WTC11 (cell line): ENCODE results near the gene BLVRA.

Experiments
- CTCF ChIP-seq: fragments of 200-600 bp; IDR thresholded peaks from 2 replicates; pipeline ENCODE4 v1.8.0; 2022; ENCODE audit warnings: antibody characterized with exemption
- MXD4 ChIP-seq: fragments of 250-450 bp; sonication (Bioruptor Pico); IDR thresholded peaks from 2 replicates; pipeline ENCODE4 v1.8.0; 2021; ENCODE audit warnings: mild to moderate bottlenecking, moderate library complexity, borderline replicate concordance
- USF2 ChIP-seq: sonication (generic); formaldehyde crosslinking; IDR thresholded peaks from 2 replicates; pipeline ENCODE4 v1.8.1; 2023; ENCODE audit warnings: mild to moderate bottlenecking, missing genetic modification reagents, moderate library complexity
- ZNF416 ChIP-seq: fragments of 250-450 bp; sonication (Bioruptor Pico); IDR thresholded peaks from 2 replicates; pipeline ENCODE4 v1.9.0; 2021; ENCODE audit warnings: mild to moderate bottlenecking, inconsistent platforms
- TF ChIP-seq, protein P1 (sequence below): sonication (generic); formaldehyde crosslinking; IDR thresholded peaks from 2 replicates; pipeline ENCODE4 v1.8.0; 2022; ENCODE audit warnings: mild to moderate bottlenecking, missing genetic modification reagents
- TF ChIP-seq, protein P2 (sequence below): sonication (generic); formaldehyde crosslinking; IDR thresholded peaks from 2 replicates; pipeline ENCODE4 v1.8.0; 2023; ENCODE audit warnings: missing genetic modification reagents, mild to moderate bottlenecking, borderline replicate concordance
- TF ChIP-seq, protein P3 (sequence below): fragments of 250-450 bp; sonication (Bioruptor Pico); IDR thresholded peaks from 2 replicates; pipeline ENCODE4 v1.9.0; 2021; ENCODE audit warnings: mild to moderate bottlenecking
- TF ChIP-seq, protein P4 (sequence below): sonication (generic); formaldehyde crosslinking; conservative IDR thresholded peaks from 2 replicates; pipeline ENCODE4 v1.8.1; 2022; ENCODE audit warnings: mild to moderate bottlenecking, missing genetic modification reagents

- TF ChIP-seq, protein P1, sequence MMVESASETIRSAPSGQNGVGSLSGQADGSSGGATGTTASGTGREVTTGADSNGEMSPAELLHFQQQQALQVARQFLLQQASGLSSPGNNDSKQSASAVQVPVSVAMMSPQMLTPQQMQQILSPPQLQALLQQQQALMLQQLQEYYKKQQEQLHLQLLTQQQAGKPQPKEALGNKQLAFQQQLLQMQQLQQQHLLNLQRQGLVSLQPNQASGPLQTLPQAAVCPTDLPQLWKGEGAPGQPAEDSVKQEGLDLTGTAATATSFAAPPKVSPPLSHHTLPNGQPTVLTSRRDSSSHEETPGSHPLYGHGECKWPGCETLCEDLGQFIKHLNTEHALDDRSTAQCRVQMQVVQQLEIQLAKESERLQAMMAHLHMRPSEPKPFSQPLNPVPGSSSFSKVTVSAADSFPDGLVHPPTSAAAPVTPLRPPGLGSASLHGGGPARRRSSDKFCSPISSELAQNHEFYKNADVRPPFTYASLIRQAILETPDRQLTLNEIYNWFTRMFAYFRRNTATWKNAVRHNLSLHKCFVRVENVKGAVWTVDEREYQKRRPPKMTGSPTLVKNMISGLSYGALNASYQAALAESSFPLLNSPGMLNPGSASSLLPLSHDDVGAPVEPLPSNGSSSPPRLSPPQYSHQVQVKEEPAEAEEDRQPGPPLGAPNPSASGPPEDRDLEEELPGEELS (CRISPR knock-in tag) = no peak
- TF ChIP-seq, protein P2, sequence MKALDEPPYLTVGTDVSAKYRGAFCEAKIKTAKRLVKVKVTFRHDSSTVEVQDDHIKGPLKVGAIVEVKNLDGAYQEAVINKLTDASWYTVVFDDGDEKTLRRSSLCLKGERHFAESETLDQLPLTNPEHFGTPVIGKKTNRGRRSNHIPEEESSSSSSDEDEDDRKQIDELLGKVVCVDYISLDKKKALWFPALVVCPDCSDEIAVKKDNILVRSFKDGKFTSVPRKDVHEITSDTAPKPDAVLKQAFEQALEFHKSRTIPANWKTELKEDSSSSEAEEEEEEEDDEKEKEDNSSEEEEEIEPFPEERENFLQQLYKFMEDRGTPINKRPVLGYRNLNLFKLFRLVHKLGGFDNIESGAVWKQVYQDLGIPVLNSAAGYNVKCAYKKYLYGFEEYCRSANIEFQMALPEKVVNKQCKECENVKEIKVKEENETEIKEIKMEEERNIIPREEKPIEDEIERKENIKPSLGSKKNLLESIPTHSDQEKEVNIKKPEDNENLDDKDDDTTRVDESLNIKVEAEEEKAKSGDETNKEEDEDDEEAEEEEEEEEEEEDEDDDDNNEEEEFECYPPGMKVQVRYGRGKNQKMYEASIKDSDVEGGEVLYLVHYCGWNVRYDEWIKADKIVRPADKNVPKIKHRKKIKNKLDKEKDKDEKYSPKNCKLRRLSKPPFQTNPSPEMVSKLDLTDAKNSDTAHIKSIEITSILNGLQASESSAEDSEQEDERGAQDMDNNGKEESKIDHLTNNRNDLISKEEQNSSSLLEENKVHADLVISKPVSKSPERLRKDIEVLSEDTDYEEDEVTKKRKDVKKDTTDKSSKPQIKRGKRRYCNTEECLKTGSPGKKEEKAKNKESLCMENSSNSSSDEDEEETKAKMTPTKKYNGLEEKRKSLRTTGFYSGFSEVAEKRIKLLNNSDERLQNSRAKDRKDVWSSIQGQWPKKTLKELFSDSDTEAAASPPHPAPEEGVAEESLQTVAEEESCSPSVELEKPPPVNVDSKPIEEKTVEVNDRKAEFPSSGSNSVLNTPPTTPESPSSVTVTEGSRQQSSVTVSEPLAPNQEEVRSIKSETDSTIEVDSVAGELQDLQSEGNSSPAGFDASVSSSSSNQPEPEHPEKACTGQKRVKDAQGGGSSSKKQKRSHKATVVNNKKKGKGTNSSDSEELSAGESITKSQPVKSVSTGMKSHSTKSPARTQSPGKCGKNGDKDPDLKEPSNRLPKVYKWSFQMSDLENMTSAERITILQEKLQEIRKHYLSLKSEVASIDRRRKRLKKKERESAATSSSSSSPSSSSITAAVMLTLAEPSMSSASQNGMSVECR (CRISPR knock-in tag) = no peak
- no peak for TF ChIP-seq CTCF
- TF ChIP-seq ZNF416 = no peak
- TF ChIP-seq, protein P3, sequence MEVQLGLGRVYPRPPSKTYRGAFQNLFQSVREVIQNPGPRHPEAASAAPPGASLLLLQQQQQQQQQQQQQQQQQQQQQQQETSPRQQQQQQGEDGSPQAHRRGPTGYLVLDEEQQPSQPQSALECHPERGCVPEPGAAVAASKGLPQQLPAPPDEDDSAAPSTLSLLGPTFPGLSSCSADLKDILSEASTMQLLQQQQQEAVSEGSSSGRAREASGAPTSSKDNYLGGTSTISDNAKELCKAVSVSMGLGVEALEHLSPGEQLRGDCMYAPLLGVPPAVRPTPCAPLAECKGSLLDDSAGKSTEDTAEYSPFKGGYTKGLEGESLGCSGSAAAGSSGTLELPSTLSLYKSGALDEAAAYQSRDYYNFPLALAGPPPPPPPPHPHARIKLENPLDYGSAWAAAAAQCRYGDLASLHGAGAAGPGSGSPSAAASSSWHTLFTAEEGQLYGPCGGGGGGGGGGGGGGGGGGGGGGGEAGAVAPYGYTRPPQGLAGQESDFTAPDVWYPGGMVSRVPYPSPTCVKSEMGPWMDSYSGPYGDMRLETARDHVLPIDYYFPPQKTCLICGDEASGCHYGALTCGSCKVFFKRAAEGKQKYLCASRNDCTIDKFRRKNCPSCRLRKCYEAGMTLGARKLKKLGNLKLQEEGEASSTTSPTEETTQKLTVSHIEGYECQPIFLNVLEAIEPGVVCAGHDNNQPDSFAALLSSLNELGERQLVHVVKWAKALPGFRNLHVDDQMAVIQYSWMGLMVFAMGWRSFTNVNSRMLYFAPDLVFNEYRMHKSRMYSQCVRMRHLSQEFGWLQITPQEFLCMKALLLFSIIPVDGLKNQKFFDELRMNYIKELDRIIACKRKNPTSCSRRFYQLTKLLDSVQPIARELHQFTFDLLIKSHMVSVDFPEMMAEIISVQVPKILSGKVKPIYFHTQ (CRISPR knock-in tag) = no peak
- TF ChIP-seq MXD4 (CRISPR knock-in tag) = no peak
- TF ChIP-seq USF2 = no peak
- TF ChIP-seq, protein P4, sequence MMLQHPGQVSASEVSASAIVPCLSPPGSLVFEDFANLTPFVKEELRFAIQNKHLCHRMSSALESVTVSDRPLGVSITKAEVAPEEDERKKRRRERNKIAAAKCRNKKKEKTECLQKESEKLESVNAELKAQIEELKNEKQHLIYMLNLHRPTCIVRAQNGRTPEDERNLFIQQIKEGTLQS (CRISPR knock-in tag) = no peak
Measured at GRCh38 chr7:43792471-43793150, 34.1 kb downstream of the BLVRA start.
